Activated T-cell treated with anti-CD3 and anti-CD28 coated beads, Interleukin-2, amount 50 U/mL, for 4 hours (primary cell): Measurements from ENCODE around the gene BTBD9. TPM values are rescaled to one million over a fixed set of nuclear protein-coding genes. Genes with fewer than 3 reads are reported as not detected.

ENCODE experiments used
- ATAC-seq, 2 donors: fragments of 200-7000 bp; cut with Tn5 transposase; one replicate each; pipeline ENCODE4 v1.10.0; 2021
- DNase-seq: peaks from one replicate; pipeline ENCODE4 v3.0.0-alpha.2; 2020
- H3K27me3 Mint-ChIP-seq: one replicate; pipeline ENCODE4 v1.8.0; 2021; ENCODE audit warnings: low read depth, mixed read lengths
- H3K36me3 Mint-ChIP-seq: one replicate; pipeline ENCODE4 v1.8.0; 2022; ENCODE audit warnings: mixed read lengths; ENCODE audit not compliant: insufficient read depth
- H3K4me1 Mint-ChIP-seq: one replicate; pipeline ENCODE4 v1.8.0; 2021; ENCODE audit warnings: low read depth, mixed read lengths
- H3K4me3 Mint-ChIP-seq: one replicate; pipeline ENCODE4 v1.8.0; 2021; ENCODE audit warnings: mild to moderate bottlenecking, moderate library complexity, mixed read lengths
- H3K9me3 Mint-ChIP-seq: one replicate; pipeline ENCODE4 v1.8.0; 2021; ENCODE audit warnings: mixed read lengths
- total RNA-seq, 3 donors: library from RNA; stranded (reverse); gene quantifications; one replicate each; pipeline ENCODE4 v1.2.1, GENCODE V29; 2021

Gene BTBD9
- total RNA-seq, 3 donors from 2014 or later, result 13.1 to 22.9 (median 15.5) TPM

DNA sequence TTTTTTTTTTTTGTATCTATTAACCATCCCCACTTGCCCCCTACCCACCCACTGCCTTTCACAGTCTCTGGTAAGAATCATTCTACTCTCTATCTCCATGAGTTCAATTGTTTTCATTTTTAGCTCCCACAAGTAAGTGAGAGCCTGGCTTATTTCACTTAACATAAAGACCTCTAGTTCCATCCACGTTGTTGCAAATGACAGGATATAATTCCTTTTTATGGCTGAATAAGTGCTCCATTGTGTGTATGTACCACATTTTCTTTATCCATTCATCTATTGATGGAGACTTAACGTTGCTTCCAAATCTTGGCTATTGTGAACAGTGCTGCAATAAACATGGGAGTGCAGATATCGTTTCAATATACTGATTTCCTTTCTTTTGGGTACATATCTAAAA lies 328.5 kb downstream of the BTBD9 start:
- H3K27me3 Mint-ChIP-seq, result no peaks in the 10 kb centered on the region
- peaks cover 8% of the 10 kb centered on the region for H3K36me3 Mint-ChIP-seq
- H3K9me3 Mint-ChIP-seq, result no peaks in the 10 kb centered on the region
- no peak for ATAC-seq
- no peak overlapping the region for H3K4me3 Mint-ChIP-seq
- H3K4me1 Mint-ChIP-seq, result peaks cover 9% of the 10 kb centered on the region
- DNase-seq, result no peak

- DNase-seq, result no peak
- no peak for ATAC-seq
- H3K4me1 Mint-ChIP-seq, result peaks cover 9% of the 10 kb centered on the region
- no peaks in the 10 kb centered on the region for H3K9me3 Mint-ChIP-seq
- no peak overlapping the region for H3K4me3 Mint-ChIP-seq
- no peaks in the 10 kb centered on the region for H3K27me3 Mint-ChIP-seq
- peaks cover 5% of the 10 kb centered on the region for H3K36me3 Mint-ChIP-seq
Measured at GRCh38 chr6:38310061-38310460, 329.7 kb downstream of the BTBD9 start.

DNA sequence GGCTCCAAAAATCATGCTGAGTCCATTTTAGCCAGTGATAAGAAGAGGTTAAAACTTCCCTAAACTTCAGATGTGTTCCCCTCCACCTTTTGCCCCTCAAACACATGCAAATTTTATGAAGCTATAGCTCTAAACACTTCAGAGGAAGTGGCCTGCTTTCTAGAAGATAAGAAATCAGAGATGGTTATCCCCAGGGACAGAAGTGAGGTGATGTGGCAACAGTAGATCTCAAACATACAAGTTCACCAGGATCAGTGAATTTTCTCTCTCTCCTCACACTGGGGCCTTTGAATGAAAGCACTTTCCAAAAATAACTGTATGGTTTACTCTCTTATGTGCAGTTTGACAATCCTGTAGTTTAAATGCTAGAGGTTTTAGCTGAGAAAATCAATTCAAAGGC lies 332.0 kb downstream of the BTBD9 start:
- no peaks in the 10 kb centered on the region for H3K27me3 Mint-ChIP-seq
- H3K4me1 Mint-ChIP-seq, result peaks cover 9% of the 10 kb centered on the region
- ATAC-seq (no peak), DNase-seq (no peak)
- H3K4me3 Mint-ChIP-seq, result no peak overlapping the region
- H3K36me3 Mint-ChIP-seq, result peaks cover 6% of the 10 kb centered on the region
- no peaks in the 10 kb centered on the region for H3K9me3 Mint-ChIP-seq

- no peaks in the 10 kb centered on the region for H3K27me3 Mint-ChIP-seq
- no peaks in the 10 kb centered on the region for H3K9me3 Mint-ChIP-seq
- H3K4me1 Mint-ChIP-seq, result peaks cover 9% of the 10 kb centered on the region
- H3K4me3 Mint-ChIP-seq, result no peak overlapping the region
- H3K36me3 Mint-ChIP-seq, result peaks cover 7% of the 10 kb centered on the region
- no peak for ATAC-seq
- no peak for DNase-seq
Measured at GRCh38 chr6:38306931-38307330, 332.8 kb downstream of the BTBD9 start.

DNA sequence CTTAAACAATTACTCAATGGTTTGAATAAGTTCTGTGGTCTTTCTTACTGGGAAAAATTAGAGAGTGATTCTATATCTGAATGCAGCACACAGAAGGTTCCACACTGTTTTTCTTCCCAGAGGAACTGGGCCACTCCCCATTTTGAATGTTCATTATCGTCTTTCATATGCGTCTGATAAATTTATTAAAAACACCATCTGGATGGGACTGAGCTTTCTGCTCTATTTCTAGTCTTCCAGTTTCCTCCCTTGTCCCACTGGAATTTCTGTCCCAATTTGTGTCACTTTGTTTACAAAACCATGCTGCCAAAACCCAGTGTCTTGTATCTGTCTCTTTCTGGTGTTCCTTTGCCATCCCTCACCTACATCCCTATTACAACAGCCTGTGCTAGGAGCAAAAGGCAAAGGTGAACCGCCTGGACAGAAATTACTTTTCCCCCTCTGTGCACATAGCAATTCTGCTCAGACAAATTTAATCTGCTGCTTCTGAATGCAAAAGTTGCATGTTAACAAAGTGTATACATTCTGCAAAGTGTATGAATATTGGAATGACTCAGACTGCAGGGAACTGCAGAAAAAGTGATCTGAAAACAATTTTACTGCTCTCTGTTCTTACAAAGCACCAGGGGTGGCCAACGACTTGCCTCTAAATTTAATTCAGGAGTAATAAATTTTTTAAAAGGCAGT lies 333.6 kb downstream of the BTBD9 start:
- Mint-ChIP-seq H3K36me3 (peaks cover 4% of the 10 kb centered on the region), H3K4me3 (no peak overlapping the region), H3K4me1 (peaks cover 9% of the 10 kb centered on the region), H3K9me3 (no peaks in the 10 kb centered on the region), H3K27me3 (no peaks in the 10 kb centered on the region)
- ATAC-seq (no peak), DNase-seq (no peak)

GRCh38 chr6:38302838-38303237 lies 336.9 kb downstream of the BTBD9 start:
- Mint-ChIP-seq H3K9me3 (no peaks in the 10 kb centered on the region), H3K36me3 (peaks cover 8% of the 10 kb centered on the region), H3K27me3 (no peaks in the 10 kb centered on the region), H3K4me1 (peaks cover 6% of the 10 kb centered on the region), H3K4me3 (no peak overlapping the region)
- DNase-seq (no peak), ATAC-seq (no peak)

DNA sequence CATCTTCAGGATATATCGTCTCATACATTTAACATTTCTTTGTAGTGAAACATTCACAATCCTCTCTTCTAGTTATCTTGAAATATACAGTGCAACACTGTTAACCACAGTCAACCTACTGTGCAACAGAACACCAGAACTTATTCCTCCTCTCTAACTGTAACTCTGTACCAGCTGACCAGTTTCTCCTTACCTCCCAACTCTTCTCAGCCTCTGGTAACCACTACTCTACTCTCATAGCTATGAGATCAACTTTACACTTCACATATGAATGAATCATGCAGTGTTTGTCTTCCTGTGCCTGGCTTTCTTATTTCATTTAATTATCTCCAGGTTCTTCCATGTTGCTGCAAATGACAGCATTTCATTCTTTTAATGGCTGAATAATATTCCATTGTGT lies 337.6 kb downstream of the BTBD9 start:
- Mint-ChIP-seq H3K4me1 (peaks cover 2% of the 10 kb centered on the region), H3K27me3 (no peaks in the 10 kb centered on the region), H3K9me3 (no peaks in the 10 kb centered on the region), H3K36me3 (peaks cover 10% of the 10 kb centered on the region), H3K4me3 (no peak overlapping the region)
- ATAC-seq (no peak), DNase-seq (no peak)

- no peak for ATAC-seq
- no peak for DNase-seq
- H3K4me1 Mint-ChIP-seq, result no peaks in the 10 kb centered on the region
- H3K36me3 Mint-ChIP-seq, result peaks cover 27% of the 10 kb centered on the region
- no peaks in the 10 kb centered on the region for H3K27me3 Mint-ChIP-seq
- no peak overlapping the region for H3K4me3 Mint-ChIP-seq
- H3K9me3 Mint-ChIP-seq, result peaks cover 4% of the 10 kb centered on the region
Measured at GRCh38 chr6:38290133-38290799, 349.5 kb downstream of the BTBD9 start.

GRCh38 chr6:38287487-38287886 lies 352.2 kb downstream of the BTBD9 start:
- Mint-ChIP-seq H3K4me1 (peaks cover 12% of the 10 kb centered on the region), H3K9me3 (no peaks in the 10 kb centered on the region), H3K4me3 (no peak overlapping the region), H3K27me3 (no peaks in the 10 kb centered on the region), H3K36me3 (peaks cover 27% of the 10 kb centered on the region)
- no peak for DNase-seq
- no peak for ATAC-seq

DNA sequence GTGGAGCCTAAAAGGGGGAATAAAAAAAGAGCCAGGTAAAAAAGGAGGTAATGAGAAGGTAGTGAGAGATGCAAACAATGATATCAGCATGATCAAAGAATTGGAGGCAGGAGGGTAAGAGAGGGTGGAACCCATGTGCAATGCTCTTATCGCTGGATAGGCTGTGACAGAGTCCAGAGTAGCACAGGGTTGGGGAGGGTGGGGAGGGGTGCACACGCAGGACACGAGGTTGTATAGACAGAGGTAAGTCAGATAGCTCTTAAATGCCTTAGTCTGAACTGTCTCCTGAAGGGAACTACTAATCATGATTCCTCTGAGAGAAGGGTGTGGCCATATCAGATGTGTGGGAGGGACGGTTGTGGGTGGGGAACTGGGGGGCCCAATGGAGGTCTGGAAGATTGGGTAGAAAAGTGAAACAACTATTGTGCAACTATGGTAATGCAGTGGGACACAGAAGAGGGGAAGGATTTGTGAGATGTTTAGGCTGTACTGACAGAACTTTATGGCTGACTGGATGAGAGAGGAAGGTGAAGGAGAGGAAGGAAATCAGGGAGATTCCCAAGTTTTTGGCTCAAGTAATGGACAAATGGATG lies 354.8 kb downstream of the BTBD9 start:
- peaks cover 12% of the 10 kb centered on the region for H3K4me1 Mint-ChIP-seq
- no peaks in the 10 kb centered on the region for H3K27me3 Mint-ChIP-seq
- DNase-seq (no peak), ATAC-seq (no peak)
- peaks cover 26% of the 10 kb centered on the region for H3K36me3 Mint-ChIP-seq
- no peaks in the 10 kb centered on the region for H3K9me3 Mint-ChIP-seq
- H3K4me3 Mint-ChIP-seq, result no peak overlapping the region

DNA sequence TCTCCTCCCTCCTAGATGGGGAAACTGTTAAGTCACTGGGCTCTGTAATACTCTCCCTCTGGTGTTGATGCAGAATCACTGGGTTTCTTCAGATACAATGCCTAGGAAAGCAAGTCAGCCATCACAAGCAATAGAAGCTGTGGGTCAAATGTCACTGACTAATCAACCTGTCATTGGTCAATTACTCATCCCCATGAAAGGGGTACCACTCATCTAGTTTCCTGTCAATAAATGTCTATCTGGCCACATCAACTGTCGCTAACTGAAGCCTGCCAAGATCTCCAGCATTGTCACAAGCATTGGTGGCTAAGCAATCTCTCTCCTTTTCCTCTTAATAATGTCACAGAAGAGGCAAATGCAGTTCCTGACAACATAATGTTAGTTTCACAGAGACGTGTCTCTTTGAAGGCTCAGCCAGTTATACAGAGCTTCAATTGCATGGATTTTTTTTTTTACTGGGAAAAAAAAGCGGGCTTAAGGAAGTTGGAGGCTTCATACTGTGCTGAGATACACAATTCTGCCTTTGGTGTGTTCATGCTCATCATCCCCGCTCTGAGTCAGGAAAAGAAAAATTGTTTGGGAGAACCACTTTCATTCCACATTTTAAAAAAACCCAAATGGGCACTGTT lies 355.9 kb downstream of the BTBD9 start:
- no peak for DNase-seq
- peak; percentile 80 to 92 for ATAC-seq
- H3K27me3 Mint-ChIP-seq, result no peaks in the 10 kb centered on the region
- peaks cover 31% of the 10 kb centered on the region for H3K36me3 Mint-ChIP-seq
- peaks cover 12% of the 10 kb centered on the region for H3K4me1 Mint-ChIP-seq
- H3K4me3 Mint-ChIP-seq, result no peak overlapping the region
- H3K9me3 Mint-ChIP-seq, result no peaks in the 10 kb centered on the region

GRCh38 chr6:38282911-38283310 lies 356.8 kb downstream of the BTBD9 start:
- Mint-ChIP-seq H3K4me3 (no peak overlapping the region), H3K9me3 (no peaks in the 10 kb centered on the region), H3K4me1 (peaks cover 12% of the 10 kb centered on the region), H3K36me3 (peaks cover 31% of the 10 kb centered on the region), H3K27me3 (no peaks in the 10 kb centered on the region)
- ATAC-seq (no peak), DNase-seq (no peak)

GRCh38 chr6:38281126-38281525 lies 358.6 kb downstream of the BTBD9 start:
- no peak for DNase-seq
- ATAC-seq, result no peak
- Mint-ChIP-seq H3K36me3 (peaks cover 37% of the 10 kb centered on the region), H3K4me1 (peaks cover 12% of the 10 kb centered on the region), H3K4me3 (no peak overlapping the region), H3K9me3 (no peaks in the 10 kb centered on the region), H3K27me3 (no peaks in the 10 kb centered on the region)

DNA sequence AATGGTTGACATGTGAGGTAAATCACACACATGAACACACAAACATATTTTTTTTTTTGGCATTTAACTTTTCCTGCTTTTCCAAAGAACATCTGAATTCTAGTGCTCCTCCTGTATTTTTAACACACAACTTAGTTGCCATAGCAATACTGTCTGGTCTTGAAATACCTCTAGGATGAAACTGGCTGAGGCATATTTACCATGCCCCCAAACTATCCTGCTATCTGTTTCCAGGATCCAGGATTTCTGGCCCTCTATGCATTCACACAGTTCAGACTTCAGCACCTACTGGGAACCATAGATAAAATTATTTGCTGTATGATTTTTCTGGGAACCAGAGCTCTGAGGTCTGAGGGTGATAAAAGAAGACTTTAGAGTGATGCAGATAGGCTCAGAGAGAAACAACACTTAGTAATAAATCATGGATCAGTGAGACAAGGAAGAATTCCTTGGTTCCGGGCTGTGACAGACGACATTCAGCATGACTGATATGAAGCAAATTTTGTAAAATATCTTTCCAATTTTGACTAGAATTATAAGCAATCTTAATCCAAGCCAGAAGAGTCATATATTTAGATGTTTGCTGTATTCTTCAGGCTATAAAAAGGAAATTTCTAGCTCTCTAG lies 359.7 kb downstream of the BTBD9 start:
- no peak for DNase-seq
- Mint-ChIP-seq H3K4me3 (no peak overlapping the region), H3K9me3 (no peaks in the 10 kb centered on the region), H3K4me1 (peaks cover 10% of the 10 kb centered on the region), H3K36me3 (peaks cover 32% of the 10 kb centered on the region), H3K27me3 (no peaks in the 10 kb centered on the region)
- ATAC-seq, result no peak
